Karpas-422 (cell line): ENCODE measurements around the gene SLC7A5. TPM values are rescaled to one million over a fixed set of nuclear protein-coding genes. Genes with fewer than 3 reads are reported as not detected.
A peak's percentile ranks its signal among the peaks of the same experiment; 100 is the strongest.
"Not testable (repeated sequence)": the region's sequence is repeated elsewhere in the genome, so short reads cannot be mapped to it uniquely, and the experiment has no call there.

Experiments
- DNase-seq: peaks from one replicate; pipeline ENCODE4 v3.0.0-alpha.2; 2015
- H2AFZ ChIP-seq: fragments of 200-600 bp; sonication (generic); 2 replicates; pipeline ENCODE4 v1.6.1; 2014; ENCODE audit warnings: antibody characterized with exemption, low read length, mixed read lengths
- H3K27ac ChIP-seq: fragments of 200-600 bp; sonication (generic); 2 replicates; pipeline ENCODE4 v1.5.1; 2014; ENCODE audit warnings: mild to moderate bottlenecking, low read length, moderate library complexity
- H3K27me3 ChIP-seq: fragments of 200-600 bp; sonication (generic); 2 replicates; pipeline ENCODE4 v1.6.1; 2014; ENCODE audit warnings: low read length, mixed read lengths
- H3K36me3 ChIP-seq: fragments of 200-600 bp; sonication (generic); 2 replicates; pipeline ENCODE4 v1.6.1; 2014; ENCODE audit warnings: low read length, mixed read lengths; ENCODE audit not compliant: insufficient read depth
- H3K4me1 ChIP-seq: fragments of 200-600 bp; sonication (generic); 2 replicates; pipeline ENCODE4 v1.6.1; 2014; ENCODE audit warnings: mild to moderate bottlenecking, low read length, mixed read lengths
- H3K4me2 ChIP-seq: fragments of 200-600 bp; sonication (generic); 2 replicates; pipeline ENCODE4 v1.6.1; 2014; ENCODE audit warnings: low read length, low read depth, mild to moderate bottlenecking; ENCODE audit not compliant: poor library complexity, severe bottlenecking
- H3K4me3 ChIP-seq: fragments of 200-600 bp; sonication (generic); 2 replicates; pipeline ENCODE4 v1.5.1; 2014; ENCODE audit warnings: mild to moderate bottlenecking, antibody characterized with exemption, low read length, mixed read lengths
- H3K79me2 ChIP-seq: fragments of 200-600 bp; sonication (generic); 2 replicates; pipeline ENCODE4 v1.6.1; 2014; ENCODE audit warnings: mild to moderate bottlenecking, low read length, mixed read lengths
- H3K9ac ChIP-seq: fragments of 200-600 bp; sonication (generic); 2 replicates; pipeline ENCODE4 v1.6.0; 2014; ENCODE audit warnings: low read length
- H3K9me2 ChIP-seq: fragments of 200-600 bp; sonication (generic), shearing (Covaris generic); replicated peaks from 2 replicates; pipeline ENCODE4 v1.6.0; 2014; ENCODE audit warnings: mild to moderate bottlenecking, low read length, moderate library complexity; ENCODE audit not compliant: insufficient read depth
- H3K9me3 ChIP-seq: fragments of 300-700, 200-600 bp; sonication (generic); 2 replicates; pipeline ENCODE4 v1.6.1; 2014; ENCODE audit warnings: low read length, mixed read lengths
- H4K20me1 ChIP-seq: fragments of 200-600 bp; sonication (generic); 2 replicates; pipeline ENCODE4 v1.6.1; 2014; ENCODE audit warnings: mild to moderate bottlenecking, antibody characterized with exemption, low read length, low read depth; ENCODE audit not compliant: insufficient read depth
- total RNA-seq: library from RNA; depleted of rRNA; stranded (reverse); fragments of >200 nt; shearing (Covaris generic); gene quantifications from 2 replicates; pipeline ENCODE4 v1.2.3, GENCODE V29; 2014; ENCODE audit warnings: low replicate concordance

Gene SLC7A5
- total RNA-seq, 1 experiment from 2014 or later = 163 TPM

GRCh38 chr16:87860553-87861299 lies 8.6 kb downstream of the SLC7A5 start:
- Histone ChIP-seq H3K4me3 (peak overlapping the region; percentile 40; the same call in 1 of the 2 replicates), H3K4me1 (peaks cover 95% of the 10 kb centered on the region), H3K79me2 (peaks cover 94% of the 10 kb centered on the region), H3K4me2 (peak overlapping the region; percentile 56), H3K36me3 (peaks cover 38% of the 10 kb centered on the region), H3K9ac (peak overlapping the region; percentile 37; the same call in 1 of the 2 replicates), H2AFZ (no peak overlapping the region), H3K27ac (peak overlapping the region; percentile 57; the same call in 1 of the 2 replicates), H3K27me3 (no peaks in the 10 kb centered on the region), H3K9me2 (no peaks in the 10 kb centered on the region), H4K20me1 (peaks cover 83% of the 10 kb centered on the region), H3K9me3 (no peaks in the 10 kb centered on the region)
- peak; percentile 64 for DNase-seq

GRCh38 chr16:87858151-87858993 lies 10.9 kb downstream of the SLC7A5 start:
- DNase-seq, H3K9me3 ChIP-seq, H3K27me3 ChIP-seq, H3K9me2 ChIP-seq, H2AFZ ChIP-seq: not testable (repeated sequence)
- Histone ChIP-seq H3K4me3 (peak overlapping the region; percentile 36; the same call in 1 of the 2 replicates), H3K4me1 (peaks cover 99% of the 10 kb centered on the region), H3K9ac (peak overlapping the region; percentile 33; the same call in 1 of the 2 replicates), H4K20me1 (peaks cover 89% of the 10 kb centered on the region), H3K4me2 (peak overlapping the region; percentile 35), H3K27ac (peak overlapping the region; percentile 35; the same call in 1 of the 2 replicates), H3K79me2 (peaks cover 96% of the 10 kb centered on the region), H3K36me3 (peaks cover 34% of the 10 kb centered on the region)

GRCh38 chr16:87856791-87857228 lies 12.5 kb downstream of the SLC7A5 start:
- H3K79me2 ChIP-seq = peaks cover 96% of the 10 kb centered on the region
- H4K20me1 ChIP-seq = peaks cover 89% of the 10 kb centered on the region
- H2AFZ ChIP-seq = no peak overlapping the region
- peak overlapping the region; percentile 35 for H3K4me2 ChIP-seq
- H3K4me3 ChIP-seq = no peak overlapping the region; the same call in 1 of the 2 replicates
- no peaks in the 10 kb centered on the region for H3K9me3 ChIP-seq
- H3K27me3 ChIP-seq = no peaks in the 10 kb centered on the region
- H3K36me3 ChIP-seq = peaks cover 37% of the 10 kb centered on the region
- DNase-seq = peak; percentile 53
- peak overlapping the region; percentile 68 for H3K27ac ChIP-seq
- peak overlapping the region; percentile 33 for H3K9ac ChIP-seq
- peaks cover 99% of the 10 kb centered on the region for H3K4me1 ChIP-seq
- no peaks in the 10 kb centered on the region for H3K9me2 ChIP-seq

- no peaks in the 10 kb centered on the region for H3K9me2 ChIP-seq
- H3K4me2 ChIP-seq = peak overlapping the region; percentile 35
- peak overlapping the region; percentile 68 for H3K27ac ChIP-seq
- DNase-seq = peak; percentile 69
- H3K9ac ChIP-seq = peak overlapping the region; percentile 33
- H3K36me3 ChIP-seq = peaks cover 38% of the 10 kb centered on the region
- no peaks in the 10 kb centered on the region for H3K27me3 ChIP-seq
- peaks cover 89% of the 10 kb centered on the region for H4K20me1 ChIP-seq
- no peak overlapping the region for H2AFZ ChIP-seq
- no peak overlapping the region for H3K4me3 ChIP-seq
- peaks cover 99% of the 10 kb centered on the region for H3K4me1 ChIP-seq
- no peaks in the 10 kb centered on the region for H3K9me3 ChIP-seq
- peaks cover 96% of the 10 kb centered on the region for H3K79me2 ChIP-seq
Measured at GRCh38 chr16:87855852-87856715, 13.2 kb downstream of the SLC7A5 start.

GRCh38 chr16:87854907-87855683 lies 14.2 kb downstream of the SLC7A5 start:
- H3K27me3 ChIP-seq = no peaks in the 10 kb centered on the region
- H3K9ac ChIP-seq = peak overlapping the region; percentile 33; the same call in 1 of the 2 replicates
- peaks cover 90% of the 10 kb centered on the region for H4K20me1 ChIP-seq
- H3K4me2 ChIP-seq = peak overlapping the region; percentile 35
- peak overlapping the region; percentile 68 for H3K27ac ChIP-seq
- DNase-seq = no peak
- no peaks in the 10 kb centered on the region for H3K9me3 ChIP-seq
- H2AFZ ChIP-seq = no peak overlapping the region
- peaks cover 41% of the 10 kb centered on the region for H3K36me3 ChIP-seq
- H3K9me2 ChIP-seq = no peaks in the 10 kb centered on the region
- peaks cover 98% of the 10 kb centered on the region for H3K79me2 ChIP-seq
- H3K4me3 ChIP-seq = no peak overlapping the region; the same call in 1 of the 2 replicates
- peaks cover 100% of the 10 kb centered on the region for H3K4me1 ChIP-seq

GRCh38 chr16:87854053-87854906 lies 15.0 kb downstream of the SLC7A5 start:
- peak overlapping the region; percentile 12; the same call in 1 of the 2 replicates for H3K4me3 ChIP-seq
- peaks cover 96% of the 10 kb centered on the region for H4K20me1 ChIP-seq
- H2AFZ ChIP-seq = no peak overlapping the region
- no peak for DNase-seq
- H3K79me2 ChIP-seq = peaks cover 98% of the 10 kb centered on the region
- peaks cover 46% of the 10 kb centered on the region for H3K36me3 ChIP-seq
- peaks cover 100% of the 10 kb centered on the region for H3K4me1 ChIP-seq
- peak overlapping the region; percentile 35 for H3K4me2 ChIP-seq
- H3K9me2 ChIP-seq = no peaks in the 10 kb centered on the region
- H3K9ac ChIP-seq = peak overlapping the region; percentile 41
- H3K9me3 ChIP-seq = no peaks in the 10 kb centered on the region
- H3K27ac ChIP-seq = peak overlapping the region; percentile 59
- no peaks in the 10 kb centered on the region for H3K27me3 ChIP-seq
